ENCODE data around the gene PAX3.

Gene PAX3

DNA sequence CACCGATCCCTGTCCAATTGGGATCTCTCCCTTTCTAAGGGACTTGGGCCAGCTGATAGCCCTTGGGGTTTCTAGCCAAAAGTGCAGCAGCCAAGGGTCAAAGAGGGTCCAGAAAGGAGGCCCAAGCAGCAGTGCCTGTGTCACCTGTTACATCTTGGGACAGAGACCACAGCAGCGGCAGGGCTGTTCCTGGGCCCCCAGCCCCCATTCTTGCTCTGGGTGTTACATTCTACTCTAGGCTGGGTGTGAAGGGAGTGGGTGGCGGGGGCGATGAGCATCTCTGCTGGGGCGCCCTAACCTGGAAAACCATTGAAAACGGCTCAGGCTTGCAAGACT is 1.2 kb downstream of the PAX3 start:
- DNase-seq (ENCODE audit: low spot score) = no peak

DNA sequence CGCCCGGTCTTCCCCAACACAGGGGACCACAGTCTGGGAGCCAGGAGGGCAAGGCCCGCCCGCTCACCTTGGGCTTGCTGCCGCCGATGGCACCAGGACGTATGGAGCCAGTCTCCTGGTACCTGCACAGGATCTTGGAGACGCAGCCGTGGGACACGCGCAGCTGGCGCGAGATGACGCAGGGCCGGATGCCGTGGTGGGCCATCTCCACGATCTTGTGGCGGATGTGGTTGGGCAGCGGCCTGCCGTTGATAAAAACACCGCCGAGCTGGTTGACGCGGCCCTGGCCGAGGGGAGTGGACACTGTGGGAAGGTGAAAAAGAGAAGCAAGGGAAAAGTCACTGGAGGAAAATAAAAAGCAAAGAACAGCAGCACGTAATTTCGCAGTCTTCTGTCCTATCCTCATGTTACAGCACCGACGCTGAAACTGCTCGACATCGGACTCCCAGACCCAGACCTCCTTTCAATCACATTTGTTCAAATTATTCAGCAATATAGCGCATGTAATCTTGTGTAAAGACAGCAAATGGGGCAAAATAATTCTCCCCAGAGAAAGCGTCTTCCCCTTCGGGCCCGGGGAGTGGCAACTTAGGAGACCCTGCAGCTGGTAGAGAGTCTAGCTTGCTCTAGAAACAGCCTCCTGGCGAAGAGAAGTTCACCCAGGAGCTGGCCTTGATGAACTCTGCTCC is 1.7 kb downstream of the PAX3 start:
- H3K27ac ChIP-seq (replicated peaks; ENCODE audit: low read length) = no peak overlapping the region
- peak overlapping the region; percentile 79 for H2BK12ac ChIP-seq (ENCODE audit: low read length)
- H3K4ac ChIP-seq (ENCODE audit: low read length) = no peak overlapping the region
- H3K4me2 ChIP-seq (ENCODE audit: insufficient read depth, low read length, poor library complexity, severe bottlenecking) = no peak overlapping the region
- no CpG with 5 or more reads among the region's 36 CpGs for WGBS, 2 donors (ENCODE audit: extremely low coverage in 2 of 2, insufficient read length in 2 of 2, insufficient replicate concordance in 1 of 2)
- H4K91ac ChIP-seq (ENCODE audit: low read depth, low read length, poor library complexity) = no peak overlapping the region
- no peak overlapping the region for H3K4me3 ChIP-seq (ENCODE audit: low read length in 2 of 2)
- H3K27me3 ChIP-seq (ENCODE audit: control insufficient read depth in 3 of 3, insufficient read depth in 3 of 3, low read depth in 1 of 3, low read length in 3 of 3) = peaks cover 77 to 99% (median 99%) of the 10 kb centered on the region in 3 experiments
- peak overlapping the region; percentile 76 for H3K18ac ChIP-seq (ENCODE audit: low read length)
- H2BK5ac ChIP-seq (ENCODE audit: low read length) = no peak overlapping the region
- peaks cover 2 to 6% of the 10 kb centered on the region in 2 donors for H3K9me3 ChIP-seq (replicated peaks in 1 of 2; ENCODE audit: control insufficient read depth in 2 of 2, insufficient read depth in 1 of 2, low read depth in 1 of 2, low read length in 2 of 2)
- peak overlapping the region; percentile 92 for H3K23ac ChIP-seq (ENCODE audit: low read depth, low read length, poor library complexity)
- peak overlapping the region; percentile 66 for H2BK15ac ChIP-seq (ENCODE audit: low read length)
- H4K8ac ChIP-seq (ENCODE audit: low read depth, low read length) = no peak overlapping the region
- no peaks in the 10 kb centered on the region for H3K36me3 ChIP-seq (replicated peaks in 1 of 2; ENCODE audit: control insufficient read depth in 2 of 2, insufficient read depth in 2 of 2, low read length in 2 of 2)
- H3K4me1 ChIP-seq (ENCODE audit: control insufficient read depth in 2 of 2, insufficient read depth in 1 of 2, low read depth in 1 of 2, low read length in 2 of 2) = peaks cover 2 to 3% of the 10 kb centered on the region in 2 donors
- peak overlapping the region; percentile 56 for H2AK5ac ChIP-seq (ENCODE audit: low read depth, low read length)
- H3K79me1 ChIP-seq (ENCODE audit: low read depth, low read length) = no peaks in the 10 kb centered on the region
- H2BK120ac ChIP-seq (ENCODE audit: low read depth, low read length) = no peak overlapping the region
- no peak for DNase-seq (ENCODE audit: low spot score)
- no peak overlapping the region for H3K9ac ChIP-seq (ENCODE audit: low read depth, low read length, poor library complexity)
- H3K14ac ChIP-seq (ENCODE audit: low read length) = no peak overlapping the region
- no peak overlapping the region for H2AFZ ChIP-seq (ENCODE audit: low read length)

More for the DNA sequence above, 1.2 kb downstream of the PAX3 start:
- Histone ChIP-seq H3K36me3 (replicated peaks in 1 of 2; ENCODE audit: control insufficient read depth in 2 of 2, insufficient read depth in 2 of 2, low read length in 2 of 2) (no peaks in the 10 kb centered on the region), H2AK5ac (ENCODE audit: low read depth, low read length) (no peak overlapping the region), H2BK15ac (ENCODE audit: low read length) (no peak overlapping the region), H4K91ac (ENCODE audit: low read depth, low read length, poor library complexity) (no peak overlapping the region), H3K9me3 (replicated peaks in 1 of 2; ENCODE audit: control insufficient read depth in 2 of 2, insufficient read depth in 1 of 2, low read depth in 1 of 2, low read length in 2 of 2) (peaks cover 2 to 6% of the 10 kb centered on the region in 2 donors), H3K79me1 (ENCODE audit: low read depth, low read length) (no peaks in the 10 kb centered on the region), H3K23ac (ENCODE audit: low read depth, low read length, poor library complexity) (no peak overlapping the region), H3K14ac (ENCODE audit: low read length) (no peak overlapping the region), H2BK12ac (ENCODE audit: low read length) (no peak overlapping the region), H3K4ac (ENCODE audit: low read length) (no peak overlapping the region), H3K18ac (ENCODE audit: low read length) (peak overlapping the region; percentile 2), H3K27ac (replicated peaks; ENCODE audit: low read length) (no peak overlapping the region), H3K9ac (ENCODE audit: low read depth, low read length, poor library complexity) (no peak overlapping the region), H3K4me3 (ENCODE audit: low read length in 2 of 2) (no peak overlapping the region), H2BK5ac (ENCODE audit: low read length) (no peak overlapping the region), H4K8ac (ENCODE audit: low read depth, low read length) (no peak overlapping the region), H3K4me2 (ENCODE audit: insufficient read depth, low read length, poor library complexity, severe bottlenecking) (no peak overlapping the region), H2BK120ac (ENCODE audit: low read depth, low read length) (no peak overlapping the region), H3K27me3 (ENCODE audit: control insufficient read depth in 3 of 3, insufficient read depth in 3 of 3, low read depth in 1 of 3, low read length in 3 of 3) (peaks cover 77 to 99% (median 99%) of the 10 kb centered on the region in 3 experiments), H2AFZ (ENCODE audit: low read length) (no peak overlapping the region), H3K4me1 (ENCODE audit: control insufficient read depth in 2 of 2, insufficient read depth in 1 of 2, low read depth in 1 of 2, low read length in 2 of 2) (peaks cover 0 to under 1% of the 10 kb centered on the region in 2 donors)
- no CpG with 5 or more reads among the region's 6 CpGs for WGBS, 2 donors (ENCODE audit: extremely low coverage in 2 of 2, insufficient read length in 2 of 2, insufficient replicate concordance in 1 of 2)

DNA sequence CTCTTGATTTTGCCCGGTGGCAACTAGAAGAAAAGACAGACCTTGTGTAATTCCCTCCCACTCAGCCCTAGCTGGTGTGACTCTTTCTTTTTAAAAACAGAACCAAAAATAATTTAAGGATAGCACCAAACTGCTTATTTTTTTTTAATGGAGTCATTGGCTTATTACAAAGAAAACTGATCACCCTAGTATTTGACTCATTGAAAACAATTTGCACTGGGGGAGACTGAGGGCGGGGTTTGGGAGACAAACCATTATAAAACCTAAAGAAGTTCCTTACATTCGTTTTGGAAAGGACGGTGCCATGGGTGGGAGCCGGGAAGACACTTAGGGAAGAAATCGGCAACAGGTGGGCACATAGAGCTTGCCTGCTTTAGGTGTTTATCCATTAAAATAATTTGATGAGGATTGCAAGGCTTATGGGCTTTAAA is 2.5 kb downstream of the PAX3 start:
- H2BK12ac ChIP-seq (ENCODE audit: low read length) = no peak overlapping the region
- peaks cover 70 to 99% (median 99%) of the 10 kb centered on the region in 3 experiments for H3K27me3 ChIP-seq (ENCODE audit: control insufficient read depth in 3 of 3, insufficient read depth in 3 of 3, low read depth in 1 of 3, low read length in 3 of 3)
- no peak overlapping the region for H3K14ac ChIP-seq (ENCODE audit: low read length)
- no peak overlapping the region for H2AFZ ChIP-seq (ENCODE audit: low read length)
- no peak overlapping the region for H3K23ac ChIP-seq (ENCODE audit: low read depth, low read length, poor library complexity)
- H3K9ac ChIP-seq (ENCODE audit: low read depth, low read length, poor library complexity) = no peak overlapping the region
- H3K9me3 ChIP-seq (replicated peaks in 1 of 2; ENCODE audit: control insufficient read depth in 2 of 2, insufficient read depth in 1 of 2, low read depth in 1 of 2, low read length in 2 of 2) = peaks cover 2 to 6% of the 10 kb centered on the region in 2 donors
- H3K36me3 ChIP-seq (replicated peaks in 1 of 2; ENCODE audit: control insufficient read depth in 2 of 2, insufficient read depth in 2 of 2, low read length in 2 of 2) = no peaks in the 10 kb centered on the region
- no peak overlapping the region for H2BK120ac ChIP-seq (ENCODE audit: low read depth, low read length)
- H3K4me3 ChIP-seq (ENCODE audit: low read length in 2 of 2) = no peak overlapping the region
- no CpG with 5 or more reads among the region's 6 CpGs for WGBS, 2 donors (ENCODE audit: extremely low coverage in 2 of 2, insufficient read length in 2 of 2, insufficient replicate concordance in 1 of 2)
- H3K79me1 ChIP-seq (ENCODE audit: low read depth, low read length) = no peaks in the 10 kb centered on the region
- peaks cover 6% of the 10 kb centered on the region in 2 donors for H3K4me1 ChIP-seq (ENCODE audit: control insufficient read depth in 2 of 2, insufficient read depth in 1 of 2, low read depth in 1 of 2, low read length in 2 of 2)
- H2BK5ac ChIP-seq (ENCODE audit: low read length) = no peak overlapping the region
- H4K91ac ChIP-seq (ENCODE audit: low read depth, low read length, poor library complexity) = no peak overlapping the region
- no peak overlapping the region for H4K8ac ChIP-seq (ENCODE audit: low read depth, low read length)
- H2AK5ac ChIP-seq (ENCODE audit: low read depth, low read length) = no peak overlapping the region
- no peak overlapping the region for H3K27ac ChIP-seq (replicated peaks; ENCODE audit: low read length)
- no peak overlapping the region for H3K18ac ChIP-seq (ENCODE audit: low read length)
- no peak overlapping the region for H3K4me2 ChIP-seq (ENCODE audit: insufficient read depth, low read length, poor library complexity, severe bottlenecking)
- no peak for DNase-seq (ENCODE audit: low spot score)
- no peak overlapping the region for H3K4ac ChIP-seq (ENCODE audit: low read length)
- H2BK15ac ChIP-seq (ENCODE audit: low read length) = no peak overlapping the region

DNA sequence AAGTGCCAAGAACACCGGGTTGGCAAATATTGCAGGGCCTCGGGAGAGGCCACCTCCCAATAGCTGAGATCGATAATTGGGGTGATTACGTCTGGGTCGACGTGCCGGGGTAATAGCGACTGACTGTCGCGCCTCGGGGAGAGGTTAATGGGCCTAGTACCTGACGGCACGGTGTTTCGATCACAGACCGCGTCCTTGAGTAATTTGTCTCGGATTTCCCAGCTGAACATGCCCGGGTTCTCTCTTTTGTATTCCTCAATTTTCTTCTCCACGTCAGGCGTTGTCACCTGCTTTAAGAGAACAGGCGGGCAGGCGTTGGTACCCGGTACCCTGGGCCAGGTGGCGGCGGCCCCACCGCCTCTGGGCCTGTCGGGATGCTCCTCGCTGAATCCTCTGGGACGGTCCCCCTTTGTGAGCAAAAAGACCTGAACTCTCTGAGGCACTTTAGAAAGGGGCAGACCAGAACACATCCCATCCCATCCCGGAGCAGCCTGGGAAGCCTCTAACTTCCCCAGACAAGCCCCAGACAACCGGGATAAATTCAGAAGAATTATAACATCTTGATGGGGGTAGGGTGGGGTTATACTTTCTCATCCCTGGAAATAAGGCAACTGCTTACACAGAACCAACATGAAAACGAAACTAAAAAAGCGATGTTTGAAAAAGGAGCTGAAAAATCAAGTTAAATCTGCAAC is 3.3 kb downstream of the PAX3 start:
- Histone ChIP-seq H2BK15ac (ENCODE audit: low read length) (no peak overlapping the region), H2BK12ac (ENCODE audit: low read length) (no peak overlapping the region), H3K9me3 (replicated peaks in 1 of 2; ENCODE audit: control insufficient read depth in 2 of 2, insufficient read depth in 1 of 2, low read depth in 1 of 2, low read length in 2 of 2) (peaks cover 2 to 6% of the 10 kb centered on the region in 2 donors), H3K27ac (replicated peaks; ENCODE audit: low read length) (no peak overlapping the region), H3K9ac (ENCODE audit: low read depth, low read length, poor library complexity) (no peak overlapping the region), H2BK120ac (ENCODE audit: low read depth, low read length) (no peak overlapping the region), H3K4me1 (ENCODE audit: control insufficient read depth in 2 of 2, insufficient read depth in 1 of 2, low read depth in 1 of 2, low read length in 2 of 2) (peaks cover 8 to 9% of the 10 kb centered on the region in 2 donors), H2BK5ac (ENCODE audit: low read length) (peak overlapping the region; percentile 7), H4K91ac (ENCODE audit: low read depth, low read length, poor library complexity) (no peak overlapping the region), H3K27me3 (ENCODE audit: control insufficient read depth in 3 of 3, insufficient read depth in 3 of 3, low read depth in 1 of 3, low read length in 3 of 3) (peaks cover 63 to 97% (median 91%) of the 10 kb centered on the region in 3 experiments), H3K18ac (ENCODE audit: low read length) (peak overlapping the region; percentile 60), H3K36me3 (replicated peaks in 1 of 2; ENCODE audit: control insufficient read depth in 2 of 2, insufficient read depth in 2 of 2, low read length in 2 of 2) (no peaks in the 10 kb centered on the region), H3K79me1 (ENCODE audit: low read depth, low read length) (no peaks in the 10 kb centered on the region), H3K4me3 (ENCODE audit: low read length in 2 of 2) (no peak overlapping the region), H3K23ac (ENCODE audit: low read depth, low read length, poor library complexity) (peak overlapping the region; percentile 52), H4K8ac (ENCODE audit: low read depth, low read length) (no peak overlapping the region), H2AK5ac (ENCODE audit: low read depth, low read length) (peak overlapping the region; percentile 57), H3K14ac (ENCODE audit: low read length) (peak overlapping the region; percentile 44), H3K4me2 (ENCODE audit: insufficient read depth, low read length, poor library complexity, severe bottlenecking) (no peak overlapping the region), H2AFZ (ENCODE audit: low read length) (no peak overlapping the region), H3K4ac (ENCODE audit: low read length) (no peak overlapping the region)
- WGBS, 2 donors (ENCODE audit: extremely low coverage in 2 of 2, insufficient read length in 2 of 2, insufficient replicate concordance in 1 of 2) = no CpG with 5 or more reads among the region's 33 CpGs
- no peak for DNase-seq (ENCODE audit: low spot score)
